Keratinocyte (primary cell): ENCODE results near the gene NLRP3.

Experiments
- CTCF ChIP-seq, 3 experiments: IDR thresholded peaks in 1 of 3; conservative IDR thresholded peaks in 1 of 3; optimal IDR thresholded peaks in 1 of 3; 2 replicates in 2 of 3; 3 replicates in 1 of 3; pipeline versions ENCODE3 to v1.5.1; 2011; ENCODE audit warnings: low read length in 3 of 3, mild to moderate bottlenecking in 3 of 3, moderate library complexity in 2 of 3, control low read depth in 1 of 3, inconsistent platforms in 1 of 3; ENCODE audit not compliant: insufficient read depth in 2 of 3; ENCODE audit errors: extremely low read depth in 1 of 3
- EZH2 ChIP-seq: IDR thresholded peaks from one replicate; pipeline ENCODE4 v1.6.1; 2012; ENCODE audit warnings: inconsistent platforms, mild to moderate bottlenecking, low read length, moderate library complexity

GRCh38 chr1:247421074-247421473, 5.1 kb downstream of the NLRP3 start:
- no peak for TF ChIP-seq CTCF (optimal IDR thresholded peaks at IDR 0.05 in 1 of 3, IDR thresholded peaks at IDR 0.05 in 1 of 3, conservative IDR thresholded peaks at IDR 0.05 in 1 of 3; ENCODE audit: extremely low read depth in 1 of 3, insufficient read depth in 2 of 3, low read length in 3 of 3)
- TF ChIP-seq EZH2, result no peak
